ENCODE measurements around the gene VAV2. TPM values are rescaled to one million over a fixed set of nuclear protein-coding genes. Genes with fewer than 3 reads are reported as not detected.

VAV2 gene
- total RNA-seq, 1 experiment from 2014 or later, result 24.7 TPM

- ATAC-seq (no peak), DNase-seq (ENCODE audit: low read depth, low spot score) (no peak)
- Histone ChIP-seq H3K27ac (ENCODE audit: low read length) (no peak overlapping the region), H3K36me3 (ENCODE audit: control insufficient read depth, insufficient read depth, low read length) (no peaks in the 10 kb centered on the region), H3K4me3 (ENCODE audit: low read depth in 2 of 2, low read length in 2 of 2) (no peak overlapping the region), H3K4me1 (ENCODE audit: control insufficient read depth, insufficient read depth, low read length) (0 out of 2 replicates have a peak, but pooled peaks cover 3% of the 10 kb centered on the region), H3K27me3 (ENCODE audit: control insufficient read depth, insufficient read depth, low read length) (no peaks in the 10 kb centered on the region), H3K9me3 (ENCODE audit: control insufficient read depth, insufficient read depth, low read depth, low read length) (no peaks in the 10 kb centered on the region)
- CTCF ChIA-PET, result no interaction called here
- POLR2A ChIA-PET, result no interaction called here
- no TSS peak for BruUV-seq (replicated peaks)
- in situ Hi-C loops (cut with HindIII; ENCODE audit: low pct_unique_long_range_greater_than_20kb, low sequenced_read_pairs), result no loop called here
- TF ChIP-seq CTCF (IDR thresholded peaks at IDR 0.05) (no peak), POLR2AphosphoS5 (IDR thresholded peaks at IDR 0.05; ENCODE audit: low read depth, low read length) (no peak), REST (IDR thresholded peaks at IDR 0.05; ENCODE audit: insufficient read depth in 1 of 2, low read depth in 2 of 2, low read length in 1 of 2) (no peak), SIN3A (IDR thresholded peaks at IDR 0.05; ENCODE audit: borderline replicate concordance, insufficient read depth, low read depth, low read length) (no peak), TCF7L2 (IDR thresholded peaks at IDR 0.05; ENCODE audit: low read depth, low read length) (no peak)
- intact Hi-C loops (cut with micrococcal nuclease; ENCODE audit: unreplicated experiment), result no loop called here
Measured at GRCh38 chr9:133986061-133986460, 6.1 kb downstream of the VAV2 start.

- H3K27me3 ChIP-seq (ENCODE audit: control insufficient read depth, insufficient read depth, low read length), result no peaks in the 10 kb centered on the region
- H3K36me3 ChIP-seq (ENCODE audit: control insufficient read depth, insufficient read depth, low read length), result no peaks in the 10 kb centered on the region
- H3K27ac ChIP-seq (ENCODE audit: low read length), result no peak overlapping the region
- H3K4me1 ChIP-seq (ENCODE audit: control insufficient read depth, insufficient read depth, low read length), result no peaks in the 10 kb centered on the region
- intact Hi-C loops (cut with micrococcal nuclease; ENCODE audit: unreplicated experiment) (no loop called here), in situ Hi-C loops (cut with HindIII; ENCODE audit: low pct_unique_long_range_greater_than_20kb, low sequenced_read_pairs) (no loop called here)
- H3K9me3 ChIP-seq (ENCODE audit: control insufficient read depth, insufficient read depth, low read depth, low read length), result no peaks in the 10 kb centered on the region
- ATAC-seq (no peak), DNase-seq (ENCODE audit: low read depth, low spot score) (no peak)
- no TSS peak for BruUV-seq (replicated peaks)
- CTCF ChIA-PET, result no interaction called here
- POLR2A ChIA-PET, result no interaction called here
- TF ChIP-seq SIN3A (IDR thresholded peaks at IDR 0.05; ENCODE audit: borderline replicate concordance, insufficient read depth, low read depth, low read length) (no peak), POLR2AphosphoS5 (IDR thresholded peaks at IDR 0.05; ENCODE audit: low read depth, low read length) (no peak), REST (IDR thresholded peaks at IDR 0.05; ENCODE audit: insufficient read depth in 1 of 2, low read depth in 2 of 2, low read length in 1 of 2) (no peak), TCF7L2 (IDR thresholded peaks at IDR 0.05; ENCODE audit: low read depth, low read length) (no peak), CTCF (IDR thresholded peaks at IDR 0.05) (no peak)
- no peak overlapping the region for H3K4me3 ChIP-seq (ENCODE audit: low read depth in 2 of 2, low read length in 2 of 2)
Measured at GRCh38 chr9:133982971-133983720, 9.0 kb downstream of the VAV2 start.
